Measurements from ENCODE around the gene CD46.

Gene CD46

DNA sequence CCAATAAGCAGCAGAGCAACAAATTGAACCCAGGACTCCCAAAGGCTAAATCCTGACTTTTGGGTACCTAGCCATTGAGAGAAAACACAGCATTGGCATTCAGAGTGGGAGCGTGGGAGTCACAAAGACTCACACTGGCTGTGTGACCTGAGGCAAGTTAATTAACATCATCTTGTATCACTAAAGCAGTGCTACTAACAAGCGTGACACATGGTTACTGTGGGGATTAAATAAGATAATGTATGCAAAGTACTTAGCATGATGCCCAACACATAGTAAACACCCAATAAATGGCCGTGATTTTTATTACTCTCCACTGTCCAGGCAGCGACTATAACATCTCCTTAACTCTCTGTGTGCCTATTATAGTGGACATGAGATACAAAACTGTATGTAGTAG, 85.8 kb downstream of the CD46 start:
- TF ChIP-seq FOXP2 (optimal IDR thresholded peaks at IDR 0.05; ENCODE audit: borderline replicate concordance, extremely low read depth, extremely low read length, insufficient read depth) (no peak), REST (IDR thresholded peaks at IDR 0.05; ENCODE audit: insufficient read depth in 1 of 2, low read depth in 2 of 2, low read length in 2 of 2) (no peak), POLR2AphosphoS5 (IDR thresholded peaks at IDR 0.05; ENCODE audit: low read depth, low read length) (no peak), TAF1 (IDR thresholded peaks at IDR 0.05; ENCODE audit: borderline replicate concordance, insufficient read depth, low read length) (no peak), SIN3A (IDR thresholded peaks at IDR 0.05; ENCODE audit: borderline replicate concordance, insufficient read depth, low read length) (no peak)

DNA sequence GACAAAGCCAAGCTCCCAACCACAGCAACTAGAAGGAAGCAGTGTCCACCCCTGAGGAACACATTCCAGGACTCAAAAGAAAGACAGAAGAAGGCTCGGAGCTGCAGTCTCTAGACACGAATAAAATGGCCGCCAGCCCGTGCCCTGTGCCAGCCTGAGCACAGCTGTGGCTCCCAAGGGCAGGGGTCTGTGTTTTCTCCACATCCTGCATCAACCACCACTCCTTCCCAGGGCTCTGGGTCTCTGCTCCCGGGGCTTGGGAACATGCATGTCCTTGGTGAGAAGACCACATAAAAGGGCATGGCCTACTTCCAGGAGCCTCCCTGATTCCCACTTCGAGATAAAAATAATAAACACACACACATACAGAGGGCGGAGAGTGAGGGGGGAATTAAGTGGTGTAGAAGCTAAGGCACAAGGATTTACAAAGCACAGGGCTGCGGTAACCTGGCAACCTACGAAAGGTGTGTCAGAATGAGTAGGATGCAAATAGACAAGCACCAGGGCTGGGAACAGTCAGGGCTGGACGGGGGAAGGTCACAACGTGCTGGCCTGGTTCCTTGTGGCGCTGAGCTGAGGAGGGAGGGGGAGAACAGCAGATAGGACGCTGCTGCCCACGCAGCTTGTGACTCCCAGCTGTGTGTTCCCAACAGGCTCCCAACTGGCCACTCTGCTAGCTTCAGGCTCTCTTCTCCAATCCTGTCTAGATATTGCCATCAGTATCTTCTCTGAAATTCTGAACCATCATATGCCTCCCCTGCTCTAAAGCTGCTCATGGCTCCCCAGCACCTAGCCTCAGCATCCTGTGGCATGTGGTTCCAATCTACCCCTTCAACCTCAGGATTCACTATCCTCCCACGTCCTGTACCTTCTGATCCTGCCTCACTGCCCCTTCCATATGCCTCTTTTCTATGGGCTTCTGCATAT, 86.6 kb downstream of the CD46 start:
- no peak for TF ChIP-seq TAF1 (IDR thresholded peaks at IDR 0.05; ENCODE audit: borderline replicate concordance, insufficient read depth, low read length)
- TF ChIP-seq REST (IDR thresholded peaks at IDR 0.05; ENCODE audit: insufficient read depth in 1 of 2, low read depth in 2 of 2, low read length in 2 of 2): no peak
- no peak for TF ChIP-seq FOXP2 (optimal IDR thresholded peaks at IDR 0.05; ENCODE audit: borderline replicate concordance, extremely low read depth, extremely low read length, insufficient read depth)
- TF ChIP-seq SIN3A (IDR thresholded peaks at IDR 0.05; ENCODE audit: borderline replicate concordance, insufficient read depth, low read length): no peak
- TF ChIP-seq POLR2AphosphoS5 (IDR thresholded peaks at IDR 0.05; ENCODE audit: low read depth, low read length): no peak

GRCh38 chr1:207839083-207839413, 87.2 kb downstream of the CD46 start:
- TF ChIP-seq REST (IDR thresholded peaks at IDR 0.05; ENCODE audit: insufficient read depth in 1 of 2, low read depth in 2 of 2, low read length in 2 of 2): no peak
- TF ChIP-seq POLR2AphosphoS5 (IDR thresholded peaks at IDR 0.05; ENCODE audit: low read depth, low read length): no peak
- no peak for TF ChIP-seq TAF1 (IDR thresholded peaks at IDR 0.05; ENCODE audit: borderline replicate concordance, insufficient read depth, low read length)
- no peak for TF ChIP-seq SIN3A (IDR thresholded peaks at IDR 0.05; ENCODE audit: borderline replicate concordance, insufficient read depth, low read length)
- no peak for TF ChIP-seq FOXP2 (optimal IDR thresholded peaks at IDR 0.05; ENCODE audit: borderline replicate concordance, extremely low read depth, extremely low read length, insufficient read depth)

GRCh38 chr1:207840380-207840779, 88.5 kb downstream of the CD46 start:
- TF ChIP-seq TAF1 (IDR thresholded peaks at IDR 0.05; ENCODE audit: borderline replicate concordance, insufficient read depth, low read length) (no peak), SIN3A (IDR thresholded peaks at IDR 0.05; ENCODE audit: borderline replicate concordance, insufficient read depth, low read length) (no peak), FOXP2 (optimal IDR thresholded peaks at IDR 0.05; ENCODE audit: borderline replicate concordance, extremely low read depth, extremely low read length, insufficient read depth) (no peak), REST (IDR thresholded peaks at IDR 0.05; ENCODE audit: insufficient read depth in 1 of 2, low read depth in 2 of 2, low read length in 2 of 2) (no peak), POLR2AphosphoS5 (IDR thresholded peaks at IDR 0.05; ENCODE audit: low read depth, low read length) (no peak)
